B cell (primary cell): ENCODE measurements around the gene MRPS6. TPM values are rescaled to one million over a fixed set of nuclear protein-coding genes. Genes with fewer than 3 reads are reported as not detected.

Experiments used
- ATAC-seq: fragments of 200-7000 bp; cut with Tn5 transposase; one replicate; pipeline ENCODE4 v1.10.0; 2021; ENCODE audit warnings: low read depth, mild to moderate bottlenecking, moderate number of reproducible peaks, moderate library complexity
- CTCF ChIA-PET: fragments of 350-600 bp; sonication (Branson Sonifier 250); formaldehyde crosslinking; loops from one replicate; lab custom pipeline; 2021; ENCODE audit warnings: antibody characterized with exemption, inconsistent platforms; lab: Charles Lee
- POLR2A ChIA-PET: fragments of 350-600 bp; sonication (Branson Sonifier 250); formaldehyde crosslinking; loops from one replicate; lab custom pipeline; 2021; ENCODE audit warnings: antibody characterized with exemption; lab: Charles Lee
- DNase-seq: peaks from one replicate; pipeline ENCODE4 v3.0.0; 2013
- H2AFZ ChIP-seq: 2 replicates; pipeline ENCODE4 v1.6.1; 2012; ENCODE audit warnings: mild to moderate bottlenecking, low read depth, low read length; ENCODE audit not compliant: insufficient read depth, poor library complexity, severe bottlenecking
- H3K27ac ChIP-seq, 2 donors: 1 replicate in 1 of 2; 2 replicates in 1 of 2; pipeline ENCODE4 v1.5.1; 2012 to 2013; ENCODE audit warnings: low read length in 2 of 2, mild to moderate bottlenecking in 2 of 2, moderate library complexity in 1 of 2
- H3K27me3 ChIP-seq, 4 experiments: fragments of 200-600 bp in 1 of 4; sonication (generic) in 1 of 4; replicated peaks in 1 of 4; 1 replicate in 2 of 4; 2 replicates in 2 of 4; pipeline versions ENCODE4 v1.6.1 to v1.7.0; 2013 to 2016; ENCODE audit warnings: low read length in 3 of 4, mild to moderate bottlenecking in 2 of 4, mixed read lengths in 1 of 4, moderate library complexity in 1 of 4; ENCODE audit not compliant: insufficient read depth in 4 of 4, control insufficient read depth in 3 of 4; ENCODE audit errors: control extremely low read depth in 1 of 4
- H3K36me3 ChIP-seq, 2 experiments: replicated peaks in 1 of 2; 1 replicate in 1 of 2; 2 replicates in 1 of 2; pipeline versions ENCODE4 v1.6.1 to v1.7.1; 2013; ENCODE audit warnings: low read length in 1 of 2; ENCODE audit not compliant: insufficient read depth in 2 of 2, control insufficient read depth in 1 of 2; ENCODE audit errors: control extremely low read depth in 1 of 2, extremely low read depth in 1 of 2
- H3K4me1 ChIP-seq, 2 donors: fragments of 200-600 bp in 1 of 2; sonication (generic) in 1 of 2; 1 replicate in 1 of 2; 2 replicates in 1 of 2; pipeline versions ENCODE4 v1.5.1 to v1.6.1; 2013 to 2017; ENCODE audit warnings: low read length in 2 of 2; ENCODE audit not compliant: control insufficient read depth in 2 of 2, insufficient read depth in 2 of 2
- H3K4me2 ChIP-seq: replicated peaks from 2 replicates; pipeline ENCODE3; 2012; ENCODE audit warnings: mild to moderate bottlenecking, low read depth, low read length; ENCODE audit not compliant: poor library complexity, severe bottlenecking
- H3K4me3 ChIP-seq, 5 experiments: fragments of 200-600 bp in 1 of 5; sonication (generic) in 1 of 5; 1 replicate in 3 of 5; 2 replicates in 2 of 5; pipeline versions ENCODE4 v1.5.1 to v1.7.0; 2011 to 2016; ENCODE audit warnings: low read length in 4 of 5, mild to moderate bottlenecking in 4 of 5, low read depth in 2 of 5, control low read depth in 1 of 5, moderate library complexity in 1 of 5; ENCODE audit not compliant: insufficient read depth in 1 of 5; ENCODE audit errors: control extremely low read depth in 1 of 5, extremely low read depth in 1 of 5
- H3K79me2 ChIP-seq: fragments of 200-600 bp; sonication (generic); one replicate; pipeline ENCODE4 v1.6.0; 2016; ENCODE audit warnings: low read length; ENCODE audit not compliant: control insufficient read depth, insufficient read depth
- H3K9ac ChIP-seq: fragments of 200-600 bp; sonication (generic); 2 replicates; pipeline ENCODE4 v1.6.1; 2017; ENCODE audit warnings: mild to moderate bottlenecking, low read length, moderate library complexity
- H3K9me3 ChIP-seq, 3 donors: one replicate each; pipeline versions ENCODE4 v1.6.1 to v1.7.1; 2013; ENCODE audit warnings: low read length in 2 of 3; ENCODE audit not compliant: control insufficient read depth in 2 of 3, insufficient read depth in 1 of 3; ENCODE audit errors: control extremely low read depth in 1 of 3
- H4K20me1 ChIP-seq: 2 replicates; pipeline ENCODE4 v1.6.0; 2012; ENCODE audit warnings: mild to moderate bottlenecking, low read length; ENCODE audit not compliant: insufficient read depth, control insufficient read depth, poor library complexity, severe bottlenecking
- H3K27ac Mint-ChIP-seq: one replicate; pipeline ENCODE4 v1.8.0; 2021; ENCODE audit warnings: mixed read lengths
- H3K27me3 Mint-ChIP-seq: one replicate; pipeline ENCODE4 v1.8.0; 2021; ENCODE audit warnings: mixed read lengths
- H3K4me1 Mint-ChIP-seq: one replicate; pipeline ENCODE4 v1.8.0; 2021; ENCODE audit warnings: mixed read lengths
- H3K4me3 Mint-ChIP-seq: one replicate; pipeline ENCODE4 v1.8.0; 2021; ENCODE audit warnings: mixed read lengths
- H3K9me3 Mint-ChIP-seq: one replicate; pipeline ENCODE4 v1.8.0; 2022; ENCODE audit warnings: mixed read lengths; ENCODE audit not compliant: insufficient read depth
- CTCF ChIP-seq: fragments of 200-600 bp; IDR thresholded peaks from one replicate; pipeline ENCODE4 v1.8.0; 2022; ENCODE audit warnings: antibody characterized with exemption, mild to moderate bottlenecking
- EZH2 ChIP-seq: IDR thresholded peaks from 2 replicates; pipeline ENCODE4 v1.6.1; 2012; ENCODE audit warnings: borderline replicate concordance, low read depth, mild to moderate bottlenecking, moderate library complexity, low read length; ENCODE audit not compliant: insufficient read depth, poor library complexity, severe bottlenecking
- WGBS: methylation state at CpG from one replicate; pipeline ENCODE4 v1.1.5; 2013; ENCODE audit warnings: missing lambda C conversion rate; ENCODE audit not compliant: insufficient coverage; 5-methylcytosine and 5-hydroxymethylcytosine counted together
- intact Hi-C: fragments of 100-400 bp; cut with micrococcal nuclease; formaldehyde crosslinking; loops from one replicate; pipeline ENCODE4 v1.10.0; 2022
- polyA plus RNA-seq: library from polyadenylated mRNA; depleted of rRNA; stranded (reverse); fragments of >200 nt; gene quantifications from 2 replicates; pipeline ENCODE4 v1.2.3, GENCODE V29; 2012
- total RNA-seq, 2 donors: library from RNA; stranded (reverse); fragments of 120-200 nt in 1 of 2; gene quantifications; 1 replicate in 1 of 2; 2 replicates in 1 of 2; pipeline versions ENCODE4 v1.2.3 to v1.2.4, GENCODE V29; 2013 to 2022

Gene MRPS6
- total and polyA plus RNA-seq, 2 donors (not counting 1 experiment from before 2014, with no cell fraction given) = 15.7 to 37.9 TPM

- H3K4me3 Mint-ChIP-seq = no peak overlapping the region
These were observed 79.1 kb downstream of the MRPS6 start for GRCh38 chr21:34152500-34152899.

GRCh38 chr21:34154878-34155277, 81.5 kb downstream of the MRPS6 start:
- no peak overlapping the region for H3K4me2 ChIP-seq
- Mint-ChIP-seq H3K4me3 (no peak overlapping the region), H3K9me3 (peaks cover 5% of the 10 kb centered on the region), H3K27me3 (no peaks in the 10 kb centered on the region), H3K27ac (no peak overlapping the region), H3K4me1 (peaks cover 12% of the 10 kb centered on the region)
- ChIA-PET CTCF (interaction anchor here (1.2 kb wide), 1 partner anchor 193 kb away, joined by 3 read pairs; no protein-coding TSS in a partner anchor), POLR2A (no interaction called here)
- no peak overlapping the region for H3K27ac ChIP-seq
- DNase-seq (no peak), ATAC-seq (no peak)
- no peaks in the 10 kb centered on the region for H3K36me3 ChIP-seq
- H4K20me1 ChIP-seq = no peaks in the 10 kb centered on the region
- TF ChIP-seq CTCF (no peak), EZH2 (no peak)
- no peak overlapping the region for H3K9ac ChIP-seq
- H3K27me3 ChIP-seq = no peaks in the 10 kb centered on the region
- H3K9me3 ChIP-seq = peaks cover 0 to 27% (median 0%) of the 10 kb centered on the region in 3 donors
- H3K4me3 ChIP-seq = no peak overlapping the region
- no peak overlapping the region for H2AFZ ChIP-seq
- intact Hi-C loops = no loop called here
- H3K4me1 ChIP-seq = peaks cover 3 to 7% of the 10 kb centered on the region in 2 donors
- WGBS = 98% methylated on average over 5 of the region's 5 CpGs
- H3K79me2 ChIP-seq = no peaks in the 10 kb centered on the region

More at GRCh38 chr21:34152500-34152899, 79.1 kb downstream of the MRPS6 start:
- DNase-seq = no peak
- no peaks in the 10 kb centered on the region for H3K27me3 ChIP-seq
- WGBS = 96% methylated on average over 5 of the region's 5 CpGs
- no peak overlapping the region for H2AFZ ChIP-seq
- H3K27ac Mint-ChIP-seq = no peak overlapping the region
- no peaks in the 10 kb centered on the region for H3K9me3 Mint-ChIP-seq
- H3K27ac ChIP-seq = no peak overlapping the region
- no peaks in the 10 kb centered on the region for H3K36me3 ChIP-seq
- no peak for ATAC-seq
- no peaks in the 10 kb centered on the region for H4K20me1 ChIP-seq
- TF ChIP-seq CTCF = no peak
- H3K4me3 ChIP-seq = no peak overlapping the region
- H3K9me3 ChIP-seq = peaks cover 0 to 9% (median 0%) of the 10 kb centered on the region in 3 donors
- POLR2A ChIA-PET = no interaction called here
- H3K27me3 Mint-ChIP-seq = no peaks in the 10 kb centered on the region
- no peak overlapping the region for H3K9ac ChIP-seq
- H3K79me2 ChIP-seq = no peaks in the 10 kb centered on the region
- peaks cover 24% of the 10 kb centered on the region for H3K4me1 Mint-ChIP-seq
- peaks cover 4 to 8% of the 10 kb centered on the region in 2 donors for H3K4me1 ChIP-seq
- CTCF ChIA-PET = no interaction called here
- intact Hi-C loops = no loop called here
- H3K4me2 ChIP-seq = no peak overlapping the region
